ENCODE data around the gene PRRT1B. TPM values are rescaled to one million over a fixed set of nuclear protein-coding genes. Genes with fewer than 3 reads are reported as not detected.

PRRT1B gene
- total and polyA plus RNA-seq, 2 donors (not counting 1 experiment from before 2014, with no cell fraction given) = not detected

GRCh38 chr9:131530546-131530919 is 14.8 kb upstream of the PRRT1B start:
- no peaks in the 10 kb centered on the region for H3K9me3 ChIP-seq (ENCODE audit: control extremely low read depth in 1 of 3, control insufficient read depth in 2 of 3, insufficient read depth in 1 of 3, low read length in 2 of 3)
- peak overlapping the region; percentile 21 to 88 (median 70) for H3K4me3 ChIP-seq (ENCODE audit: control extremely low read depth in 1 of 5, extremely low read depth in 1 of 5, insufficient read depth in 1 of 5, low read depth in 2 of 5, low read length in 4 of 5)
- DNase-seq = peak; percentile 36
- Mint-ChIP-seq H3K9me3 (ENCODE audit: insufficient read depth) (no peaks in the 10 kb centered on the region), H3K4me3 (peak overlapping the region; percentile 79), H3K27ac (peak overlapping the region; percentile 20), H3K4me1 (peaks cover 21% of the 10 kb centered on the region), H3K27me3 (no peaks in the 10 kb centered on the region)
- H3K79me2 ChIP-seq (ENCODE audit: control insufficient read depth, insufficient read depth, low read length) = peaks cover 8% of the 10 kb centered on the region
- 6% methylated on average over 27 of the region's 29 CpGs for WGBS (ENCODE audit: insufficient coverage)
- no peaks in the 10 kb centered on the region for H3K27me3 ChIP-seq (replicated peaks in 1 of 4; ENCODE audit: control extremely low read depth in 1 of 4, control insufficient read depth in 3 of 4, insufficient read depth in 4 of 4, low read length in 3 of 4)
- H3K9ac ChIP-seq (ENCODE audit: low read length) = peak overlapping the region; percentile 87
- ATAC-seq (ENCODE audit: low read depth) = peak; percentile 12
- H3K27ac ChIP-seq (ENCODE audit: low read length in 2 of 2) = peak overlapping the region; percentile 18 to 64
- TF ChIP-seq CTCF (IDR thresholded peaks at IDR 0.05) = peak; percentile 11
- no peak for TF ChIP-seq EZH2 (IDR thresholded peaks at IDR 0.05; ENCODE audit: borderline replicate concordance, insufficient read depth, low read depth, low read length, poor library complexity, severe bottlenecking)
- H3K4me1 ChIP-seq (ENCODE audit: control insufficient read depth in 2 of 2, insufficient read depth in 2 of 2, low read length in 2 of 2) = peaks cover 23 to 31% of the 10 kb centered on the region in 2 donors
- ChIA-PET POLR2A (no interaction called here), CTCF (interaction anchor here (1.0 kb wide), 1 partner anchor 181 kb away, joined by 5 read pairs; no protein-coding TSS in a partner anchor)
- H3K36me3 ChIP-seq (replicated peaks in 1 of 2; ENCODE audit: control extremely low read depth in 1 of 2, control insufficient read depth in 1 of 2, extremely low read depth in 1 of 2, insufficient read depth in 2 of 2, low read length in 1 of 2) = peaks cover 0 to 32% of the 10 kb centered on the region in 2 experiments
- intact Hi-C loops (cut with micrococcal nuclease) = loop anchor here (5.0 kb wide), 1 partner anchor 37 kb away; no protein-coding TSS in a partner anchor
- no peaks in the 10 kb centered on the region for H4K20me1 ChIP-seq (ENCODE audit: control insufficient read depth, insufficient read depth, low read length, poor library complexity, severe bottlenecking)
- H3K4me2 ChIP-seq (replicated peaks; ENCODE audit: low read depth, low read length, poor library complexity, severe bottlenecking) = peak overlapping the region; percentile 94
- H2AFZ ChIP-seq (ENCODE audit: insufficient read depth, low read depth, low read length, poor library complexity, severe bottlenecking) = peak overlapping the region; percentile 97
